K562 (cell line): Measurements from ENCODE around the gene CMAS. TPM values are rescaled to one million over a fixed set of nuclear protein-coding genes. Genes with fewer than 3 reads are reported as not detected.

Experiments used
- CBX2 ChIP-seq: fragments of 200-600 bp; sonication (generic); IDR thresholded peaks from one replicate; pipeline ENCODE4 v1.6.1; 2012; ENCODE audit warnings: mild to moderate bottlenecking, low read length, inconsistent platforms; ENCODE audit not compliant: insufficient read depth, poor library complexity, severe bottlenecking
- MECOM ChIP-seq: fragments of 250-450 bp; sonication (Bioruptor Pico); IDR thresholded peaks from 2 replicates; pipeline ENCODE4 v1.8.0; 2022; ENCODE audit warnings: inconsistent platforms
- RBM34 ChIP-seq: fragments of 200-400 bp; formaldehyde crosslinking; IDR thresholded peaks from 2 replicates; pipeline ENCODE4 v1.6.1; 2018; ENCODE audit warnings: low read length, borderline replicate concordance; ENCODE audit not compliant: insufficient read depth
- TEAD4 ChIP-seq, 2 experiments: sonication (generic) in 1 of 2; formaldehyde crosslinking in 1 of 2; IDR thresholded peaks; 2 replicates each; pipeline versions ENCODE4 v1.6.1 to v1.8.0; 2012 to 2022; ENCODE audit warnings: borderline replicate concordance in 1 of 2, inconsistent platforms in 1 of 2, low read length in 1 of 2, mild to moderate bottlenecking in 1 of 2, missing genetic modification reagents in 1 of 2
- ZBTB17 ChIP-seq: fragments of 450-650 bp; formaldehyde crosslinking; IDR thresholded peaks from 2 replicates; pipeline ENCODE4 v1.4.0; 2020; ENCODE audit warnings: mild to moderate bottlenecking
- ZNF696 ChIP-seq: fragments of 250-450 bp; sonication (Bioruptor Pico); conservative IDR thresholded peaks from 2 replicates; pipeline ENCODE4 v1.4.0; 2020; ENCODE audit warnings: mild to moderate bottlenecking, moderate library complexity
- ZNF778 ChIP-seq: fragments of 450-650 bp; formaldehyde crosslinking; IDR thresholded peaks from 2 replicates; pipeline ENCODE4 v1.4.0; 2020; ENCODE audit warnings: mild to moderate bottlenecking, moderate library complexity
- polyA plus RNA-seq, 8 experiments: library from polyadenylated mRNA; depleted of rRNA in 4 of 8; stranded (reverse) in 5 of 8; unstranded in 3 of 8; fragments of >200 nt; fragmentation: Nextera tagmentation in 2 of 8; fragmentation: Illumina TruSeq in 1 of 8; extraction: Ambion mirVana in 2 of 8; extraction: Trizol in 1 of 8; gene quantifications; 2 replicates each; pipeline versions ENCODE4 v1.2.1 to v1.2.3, GENCODE V29; 2011 to 2014; ENCODE audit warnings: inconsistent platforms in 1 of 8, missing spikeins in 1 of 8
- total RNA-seq, 7 experiments: library from RNA; depleted of rRNA in 6 of 7; stranded (reverse); fragments of >200 nt in 6 of 7; fragmentation: Illumina TruSeq in 2 of 7; extraction: Trizol in 2 of 7; gene quantifications; 2 replicates each; pipeline versions ENCODE4 v1.2.1 to v1.2.3, GENCODE V29; 2011 to 2021; ENCODE audit warnings: low replicate concordance in 1 of 7
- TF ChIP-seq, protein P1 (sequence below): fragments of 450-650 bp; IDR thresholded peaks from 2 replicates; pipeline ENCODE4 v1.6.1; 2017; ENCODE audit warnings: mild to moderate bottlenecking, moderate library complexity
- TF ChIP-seq, protein P2 (sequence below): sonication (generic); formaldehyde crosslinking; IDR thresholded peaks from 2 replicates; pipeline ENCODE4 v1.8.0; 2022; ENCODE audit warnings: missing genetic modification reagents, mild to moderate bottlenecking, moderate library complexity, borderline replicate concordance
- TF ChIP-seq, protein P3 (sequence below): IDR thresholded peaks from 2 replicates; pipeline ENCODE4 v1.6.1; 2012; ENCODE audit warnings: low read depth, low read length, improper control_type of control experiment, borderline replicate concordance
- TF ChIP-seq, protein P4 (sequence below), 2 experiments: fragments of 450-650 bp in 1 of 2; sonication (generic) in 1 of 2; formaldehyde crosslinking; conservative IDR thresholded peaks; 2 replicates each; pipeline versions ENCODE4 v1.4.0 to v1.8.1; 2020 to 2022; ENCODE audit warnings: mild to moderate bottlenecking in 1 of 2, missing genetic modification reagents in 1 of 2
- TF ChIP-seq, protein P5 (sequence below): fragments of 450-650 bp; IDR thresholded peaks from 2 replicates; pipeline ENCODE4 v1.6.1; 2014; ENCODE audit warnings: low read depth, mild to moderate bottlenecking, moderate library complexity, borderline replicate concordance
- TF ChIP-seq, protein P6 (sequence below): fragments of 450-650 bp; formaldehyde crosslinking; IDR thresholded peaks from 2 replicates; pipeline ENCODE4 v1.4.0; 2020; ENCODE audit warnings: mild to moderate bottlenecking, mixed read lengths
- TF ChIP-seq, protein P7 (sequence below): fragments of 250-450 bp; sonication (Bioruptor Pico); IDR thresholded peaks from 2 replicates; pipeline ENCODE4 v1.5.0; 2021; ENCODE audit warnings: mild to moderate bottlenecking, moderate library complexity

CMAS gene
- total and polyA plus RNA-seq, 9 of the 15 experiments (the other 6 are each of a cell fraction or from before 2014, with no cell fraction given) = 29.7 to 108 (median 65.3) TPM

DNA sequence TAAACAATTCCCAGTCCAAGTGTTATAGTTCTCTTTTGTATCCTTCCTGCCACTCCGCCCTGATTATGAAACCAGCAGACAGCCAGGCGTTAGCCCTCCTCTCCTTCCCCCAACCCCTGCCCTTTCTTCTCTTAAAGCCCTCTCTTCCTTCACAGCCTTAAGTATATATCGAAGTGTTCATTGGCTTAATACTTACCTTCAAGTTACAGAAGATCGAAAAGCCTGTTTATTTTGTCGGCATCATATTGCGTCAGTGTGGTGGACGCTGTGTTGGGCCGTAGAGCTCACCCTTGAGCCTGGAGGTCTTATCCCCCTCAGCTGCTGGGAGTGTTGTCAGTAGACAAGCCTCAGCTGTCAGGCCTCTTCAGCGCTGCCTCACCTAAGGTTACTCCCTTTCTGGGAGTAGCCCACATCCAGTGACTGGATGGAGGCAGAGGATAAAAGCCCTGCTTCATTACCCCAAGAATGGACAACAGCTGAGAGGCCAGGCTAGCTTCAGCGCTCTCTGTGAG lies 36.2 kb downstream of the CMAS start (continued):
- TF ChIP-seq, protein P1, sequence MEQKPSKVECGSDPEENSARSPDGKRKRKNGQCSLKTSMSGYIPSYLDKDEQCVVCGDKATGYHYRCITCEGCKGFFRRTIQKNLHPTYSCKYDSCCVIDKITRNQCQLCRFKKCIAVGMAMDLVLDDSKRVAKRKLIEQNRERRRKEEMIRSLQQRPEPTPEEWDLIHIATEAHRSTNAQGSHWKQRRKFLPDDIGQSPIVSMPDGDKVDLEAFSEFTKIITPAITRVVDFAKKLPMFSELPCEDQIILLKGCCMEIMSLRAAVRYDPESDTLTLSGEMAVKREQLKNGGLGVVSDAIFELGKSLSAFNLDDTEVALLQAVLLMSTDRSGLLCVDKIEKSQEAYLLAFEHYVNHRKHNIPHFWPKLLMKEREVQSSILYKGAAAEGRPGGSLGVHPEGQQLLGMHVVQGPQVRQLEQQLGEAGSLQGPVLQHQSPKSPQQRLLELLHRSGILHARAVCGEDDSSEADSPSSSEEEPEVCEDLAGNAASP = no peak
- TF ChIP-seq TEAD4 (IDR thresholded peaks at IDR 0.05; ENCODE audit: low read length) = peak; percentile 25; the same call in 1 of the 2 replicates
- TF ChIP-seq TEAD4 (CRISPR knock-in tag; IDR thresholded peaks at IDR 0.05; ENCODE audit: borderline replicate concordance) = no peak
- TF ChIP-seq, protein P2, sequence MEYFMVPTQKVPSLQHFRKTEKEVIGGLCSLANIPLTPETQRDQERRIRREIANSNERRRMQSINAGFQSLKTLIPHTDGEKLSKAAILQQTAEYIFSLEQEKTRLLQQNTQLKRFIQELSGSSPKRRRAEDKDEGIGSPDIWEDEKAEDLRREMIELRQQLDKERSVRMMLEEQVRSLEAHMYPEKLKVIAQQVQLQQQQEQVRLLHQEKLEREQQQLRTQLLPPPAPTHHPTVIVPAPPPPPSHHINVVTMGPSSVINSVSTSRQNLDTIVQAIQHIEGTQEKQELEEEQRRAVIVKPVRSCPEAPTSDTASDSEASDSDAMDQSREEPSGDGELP (CRISPR knock-in tag) = peak; percentile 86
- no peak for TF ChIP-seq CBX2
- TF ChIP-seq, protein P3, sequence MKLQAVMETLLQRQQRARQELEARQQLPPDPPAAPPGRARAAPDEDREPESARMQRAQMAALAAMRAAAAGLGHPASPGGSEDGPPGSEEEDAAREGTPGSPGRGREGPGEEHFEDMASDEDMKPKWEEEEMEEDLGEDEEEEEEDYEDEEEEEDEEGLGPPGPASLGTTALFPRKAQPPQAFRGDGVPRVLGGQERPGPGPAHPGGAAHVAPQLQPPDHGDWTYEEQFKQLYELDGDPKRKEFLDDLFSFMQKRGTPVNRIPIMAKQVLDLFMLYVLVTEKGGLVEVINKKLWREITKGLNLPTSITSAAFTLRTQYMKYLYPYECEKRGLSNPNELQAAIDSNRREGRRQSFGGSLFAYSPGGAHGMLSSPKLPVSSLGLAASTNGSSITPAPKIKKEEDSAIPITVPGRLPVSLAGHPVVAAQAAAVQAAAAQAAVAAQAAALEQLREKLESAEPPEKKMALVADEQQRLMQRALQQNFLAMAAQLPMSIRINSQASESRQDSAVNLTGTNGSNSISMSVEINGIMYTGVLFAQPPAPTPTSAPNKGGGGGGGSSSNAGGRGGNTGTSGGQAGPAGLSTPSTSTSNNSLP = peak; percentile 5; the same call in 1 of the 2 replicates
- TF ChIP-seq, protein P4, sequence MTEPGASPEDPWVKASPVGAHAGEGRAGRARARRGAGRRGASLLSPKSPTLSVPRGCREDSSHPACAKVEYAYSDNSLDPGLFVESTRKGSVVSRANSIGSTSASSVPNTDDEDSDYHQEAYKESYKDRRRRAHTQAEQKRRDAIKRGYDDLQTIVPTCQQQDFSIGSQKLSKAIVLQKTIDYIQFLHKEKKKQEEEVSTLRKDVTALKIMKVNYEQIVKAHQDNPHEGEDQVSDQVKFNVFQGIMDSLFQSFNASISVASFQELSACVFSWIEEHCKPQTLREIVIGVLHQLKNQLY (CRISPR knock-in tag; conservative IDR thresholded peaks at IDR 0.05) = no peak
- TF ChIP-seq, protein P5, sequence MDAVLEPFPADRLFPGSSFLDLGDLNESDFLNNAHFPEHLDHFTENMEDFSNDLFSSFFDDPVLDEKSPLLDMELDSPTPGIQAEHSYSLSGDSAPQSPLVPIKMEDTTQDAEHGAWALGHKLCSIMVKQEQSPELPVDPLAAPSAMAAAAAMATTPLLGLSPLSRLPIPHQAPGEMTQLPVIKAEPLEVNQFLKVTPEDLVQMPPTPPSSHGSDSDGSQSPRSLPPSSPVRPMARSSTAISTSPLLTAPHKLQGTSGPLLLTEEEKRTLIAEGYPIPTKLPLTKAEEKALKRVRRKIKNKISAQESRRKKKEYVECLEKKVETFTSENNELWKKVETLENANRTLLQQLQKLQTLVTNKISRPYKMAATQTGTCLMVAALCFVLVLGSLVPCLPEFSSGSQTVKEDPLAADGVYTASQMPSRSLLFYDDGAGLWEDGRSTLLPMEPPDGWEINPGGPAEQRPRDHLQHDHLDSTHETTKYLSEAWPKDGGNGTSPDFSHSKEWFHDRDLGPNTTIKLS = no peak; the same call in 1 of the 2 replicates
- TF ChIP-seq ZNF696 (CRISPR knock-in tag) = no peak
- no peak for TF ChIP-seq MECOM (CRISPR knock-in tag)
- TF ChIP-seq ZNF778 = no peak
- TF ChIP-seq, protein P6, sequence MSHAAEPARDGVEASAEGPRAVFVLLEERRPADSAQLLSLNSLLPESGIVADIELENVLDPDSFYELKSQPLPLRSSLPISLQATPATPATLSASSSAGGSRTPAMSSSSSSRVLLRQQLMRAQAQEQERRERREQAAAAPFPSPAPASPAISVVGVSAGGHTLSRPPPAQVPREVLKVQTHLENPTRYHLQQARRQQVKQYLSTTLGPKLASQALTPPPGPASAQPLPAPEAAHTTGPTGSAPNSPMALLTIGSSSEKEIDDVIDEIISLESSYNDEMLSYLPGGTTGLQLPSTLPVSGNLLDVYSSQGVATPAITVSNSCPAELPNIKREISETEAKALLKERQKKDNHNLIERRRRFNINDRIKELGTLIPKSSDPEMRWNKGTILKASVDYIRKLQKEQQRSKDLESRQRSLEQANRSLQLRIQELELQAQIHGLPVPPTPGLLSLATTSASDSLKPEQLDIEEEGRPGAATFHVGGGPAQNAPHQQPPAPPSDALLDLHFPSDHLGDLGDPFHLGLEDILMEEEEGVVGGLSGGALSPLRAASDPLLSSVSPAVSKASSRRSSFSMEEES = no peak
- no peak for TF ChIP-seq RBM34
- TF ChIP-seq ZBTB17 (CRISPR knock-in tag) = no peak
- TF ChIP-seq, protein P7, sequence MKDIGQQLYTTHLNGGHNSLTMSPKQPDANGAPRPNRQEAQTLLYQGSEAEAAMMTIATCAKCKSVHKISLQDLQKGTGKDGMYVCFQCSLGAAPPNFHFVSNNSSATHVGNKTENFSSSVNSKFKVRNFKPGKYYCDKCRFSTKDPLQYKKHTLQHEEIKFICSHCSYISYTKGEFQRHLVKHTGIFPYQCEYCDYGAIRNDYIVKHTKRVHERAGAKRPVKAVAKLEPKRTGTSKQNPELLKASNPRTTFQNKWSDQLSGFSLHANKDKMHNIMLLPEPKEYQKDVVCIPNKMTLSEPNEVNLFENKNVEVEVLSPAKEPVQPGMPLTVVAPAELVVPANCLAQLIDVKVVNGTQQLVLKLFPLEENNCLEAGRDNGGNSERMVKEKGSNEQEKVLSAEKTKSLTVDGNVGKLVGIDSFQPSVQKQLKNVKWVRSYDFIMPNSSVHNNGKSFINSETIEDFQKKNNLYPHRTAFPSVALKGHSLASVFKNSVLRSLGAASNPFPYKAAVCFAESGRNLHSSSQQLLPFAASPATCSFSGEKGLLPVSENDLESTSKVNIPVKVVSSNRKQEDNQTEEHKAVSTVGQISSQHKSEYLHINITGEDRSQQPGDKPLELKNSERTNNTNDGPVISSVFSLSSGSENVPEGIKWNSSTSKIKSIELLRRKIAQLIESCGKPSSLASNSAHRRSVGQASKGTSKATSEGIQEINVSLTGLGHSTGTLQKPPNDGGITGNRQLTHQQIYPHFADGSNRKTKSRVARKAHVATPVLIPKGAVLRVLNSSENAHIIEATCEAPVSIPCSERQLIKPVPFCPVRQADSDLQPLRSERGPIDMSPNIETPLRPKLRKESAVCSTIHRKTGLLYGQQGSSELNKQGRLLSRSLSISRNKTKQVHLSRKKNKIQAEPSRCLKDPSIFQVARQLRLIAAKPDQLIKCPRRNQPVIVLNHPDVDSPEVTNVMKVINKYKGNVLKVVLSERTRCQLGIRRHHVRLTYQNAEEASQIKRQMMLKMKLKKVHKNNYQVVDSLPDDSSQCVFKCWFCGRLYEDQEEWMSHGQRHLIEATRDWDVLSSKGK = no peak
